Activated naive CD8-positive, alpha-beta T cell treated with anti-CD3 and anti-CD28 coated beads for 36 hours (primary cell): ENCODE data around the gene SOS2. TPM values are rescaled to one million over a fixed set of nuclear protein-coding genes. Genes with fewer than 3 reads are reported as not detected.

ENCODE experiments used
- DNase-seq: peaks from one replicate; pipeline ENCODE4 v3.0.0; 2021
- H3K27ac Mint-ChIP-seq: one replicate; pipeline ENCODE4 v1.8.0; 2022; ENCODE audit warnings: mild to moderate bottlenecking, moderate library complexity, mixed read lengths
- H3K27me3 Mint-ChIP-seq: one replicate; pipeline ENCODE4 v1.8.0; 2022; ENCODE audit warnings: mild to moderate bottlenecking, mixed read lengths
- H3K36me3 Mint-ChIP-seq: one replicate; pipeline ENCODE4 v1.8.0; 2021; ENCODE audit warnings: mild to moderate bottlenecking, mixed read lengths
- H3K4me1 Mint-ChIP-seq: one replicate; pipeline ENCODE4 v1.8.0; 2021; ENCODE audit warnings: mixed read lengths
- H3K4me3 Mint-ChIP-seq: one replicate; pipeline ENCODE4 v1.8.0; 2022; ENCODE audit warnings: mild to moderate bottlenecking, moderate library complexity, mixed read lengths
- H3K9me3 Mint-ChIP-seq: one replicate; pipeline ENCODE4 v1.8.0; 2022; ENCODE audit warnings: mixed read lengths
- total RNA-seq, 2 experiments: library from RNA; stranded (reverse); gene quantifications; one replicate each; pipeline ENCODE4 v1.2.3, GENCODE V29; 2021

Gene SOS2
- total RNA-seq = 10 to 100 TPM; 13.4 to 13.6 TPM

DNA sequence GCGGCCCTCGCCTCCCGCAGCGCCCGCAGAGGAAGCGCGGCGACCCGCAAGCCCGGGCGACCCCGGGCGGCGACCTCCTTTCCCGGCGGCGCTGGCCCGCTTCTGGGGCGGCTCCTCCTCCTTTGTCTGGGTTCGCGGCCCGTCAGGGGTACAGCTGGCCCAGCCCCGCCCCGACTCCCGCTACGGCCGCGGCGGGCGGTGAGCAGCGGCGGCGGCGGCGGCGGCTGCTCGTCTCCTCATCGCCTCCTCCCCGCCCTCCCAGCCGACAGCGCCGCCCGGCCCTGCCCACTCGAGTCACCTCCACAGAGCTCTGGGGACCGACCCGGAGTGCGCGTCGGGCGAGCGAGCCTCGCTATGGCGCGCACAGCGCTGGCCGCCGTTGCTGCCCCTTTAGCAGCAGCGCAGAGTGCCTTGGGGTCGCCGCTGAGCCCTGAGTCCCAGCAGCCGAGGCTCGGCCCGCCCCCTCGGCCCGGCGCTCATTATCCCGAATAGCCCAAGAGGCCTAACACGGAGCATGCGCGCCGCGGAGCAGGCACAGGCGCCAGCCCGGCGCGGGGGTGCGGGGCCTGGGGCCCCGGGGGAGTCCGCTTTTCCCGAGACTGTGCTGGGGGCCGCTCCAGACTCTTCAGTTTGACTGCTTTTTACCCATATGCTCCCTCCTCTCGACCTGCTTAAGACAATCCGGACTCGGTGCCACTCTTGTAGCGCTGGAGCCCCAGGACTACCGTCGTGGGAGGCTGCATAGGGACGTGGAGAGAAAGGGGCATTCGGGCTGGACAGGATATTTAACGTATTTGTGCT, at the start of gene SOS2:
Gene SOS2 (minus strand): TSS at position 104 of the 801 bp plus-strand sequence. CDS start 295 bp downstream, outside the sequence.
- Mint-ChIP-seq H3K4me1 (peaks cover 40% of the 10 kb centered on the region), H3K27ac (peak within 1 kb of the TSS; percentile 92), H3K4me3 (peak within 1 kb of the TSS; percentile 84), H3K27me3 (no peaks in the 10 kb centered on the region), H3K36me3 (peaks cover 17% of the 10 kb centered on the region), H3K9me3 (peaks cover 8% of the 10 kb centered on the region)
- DNase-seq = peak; percentile 86

DNA sequence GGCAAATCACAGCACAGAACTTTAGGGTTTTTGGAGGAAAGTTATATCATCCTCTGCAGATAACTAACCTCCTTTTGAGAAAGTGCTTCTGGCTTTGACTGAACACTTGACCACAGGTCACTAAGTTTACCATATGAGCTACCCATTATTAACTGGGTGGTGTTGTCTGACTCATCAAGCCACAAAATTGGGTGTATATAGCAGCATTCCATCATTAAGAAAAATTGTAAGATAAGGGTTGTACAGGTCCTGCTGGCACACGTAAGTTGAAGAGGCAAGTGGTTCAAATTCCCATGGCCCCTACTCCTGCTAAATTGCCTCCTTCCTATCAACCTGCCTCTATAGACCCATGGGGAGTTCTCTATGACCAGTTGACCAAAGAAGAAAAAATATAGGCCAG, 41.1 kb upstream of the SOS2 start:
- Mint-ChIP-seq H3K4me3 (no peak overlapping the region), H3K27ac (no peak overlapping the region), H3K4me1 (no peaks in the 10 kb centered on the region), H3K36me3 (peaks cover 16% of the 10 kb centered on the region), H3K27me3 (no peaks in the 10 kb centered on the region), H3K9me3 (no peaks in the 10 kb centered on the region)
- DNase-seq = no peak

- no peak overlapping the region for H3K4me3 Mint-ChIP-seq
- no peak for DNase-seq
- no peaks in the 10 kb centered on the region for H3K4me1 Mint-ChIP-seq
- no peaks in the 10 kb centered on the region for H3K27me3 Mint-ChIP-seq
- H3K27ac Mint-ChIP-seq = no peak overlapping the region
- peaks cover 8% of the 10 kb centered on the region for H3K36me3 Mint-ChIP-seq
- no peaks in the 10 kb centered on the region for H3K9me3 Mint-ChIP-seq
These were observed 39.6 kb upstream of the SOS2 start for GRCh38 chr14:50270932-50271331.

DNA sequence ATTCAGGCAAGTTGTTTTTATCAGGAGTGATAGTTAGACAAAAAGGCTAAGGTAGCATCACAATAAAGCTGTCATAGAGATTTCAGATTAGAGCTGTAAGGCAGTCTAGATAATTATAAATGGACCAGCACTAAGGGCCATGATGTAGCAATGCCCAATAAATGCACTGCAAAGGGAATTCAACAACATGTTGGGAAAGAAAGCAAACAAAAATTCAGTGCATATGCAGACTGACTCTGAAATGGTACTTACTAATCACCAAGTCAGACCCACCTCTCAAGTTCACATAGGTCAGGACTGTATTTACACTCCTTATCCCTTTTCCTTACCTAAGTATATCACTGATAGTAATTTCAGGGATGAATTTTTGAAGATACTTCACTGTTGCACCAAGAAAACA, 33.7 kb upstream of the SOS2 start:
- no peak overlapping the region for H3K4me3 Mint-ChIP-seq

GRCh38 chr14:50263321-50263720, 31.9 kb upstream of the SOS2 start:
- Mint-ChIP-seq H3K4me1 (no peaks in the 10 kb centered on the region), H3K4me3 (no peak overlapping the region), H3K27me3 (no peaks in the 10 kb centered on the region), H3K9me3 (no peaks in the 10 kb centered on the region), H3K36me3 (peaks cover 1% of the 10 kb centered on the region), H3K27ac (no peak overlapping the region)
- DNase-seq = no peak

More for the DNA sequence above, 33.7 kb upstream of the SOS2 start:
- Mint-ChIP-seq H3K36me3 (peaks cover 4% of the 10 kb centered on the region), H3K4me1 (no peaks in the 10 kb centered on the region), H3K9me3 (no peaks in the 10 kb centered on the region), H3K27me3 (no peaks in the 10 kb centered on the region), H3K27ac (no peak overlapping the region)
- DNase-seq = no peak

DNA sequence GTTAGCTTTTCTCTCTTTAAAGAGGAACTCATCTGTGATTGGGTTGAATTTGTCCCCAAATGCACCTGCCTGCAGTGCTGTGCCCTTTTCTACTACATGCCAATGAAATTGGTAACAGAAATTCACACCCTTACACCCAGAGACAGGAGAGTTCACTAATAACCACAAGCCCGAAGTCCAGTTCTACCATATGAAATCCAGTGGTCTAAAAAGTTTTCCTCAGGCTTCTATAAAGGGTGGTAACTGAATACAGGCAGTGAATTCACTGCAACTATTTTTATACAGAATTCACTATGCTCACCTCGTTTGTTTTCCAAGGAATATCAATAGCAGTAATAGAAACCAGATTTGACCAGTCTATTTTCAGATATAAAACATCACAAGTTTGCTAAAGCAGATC, 31.5 kb upstream of the SOS2 start:
- H3K9me3 Mint-ChIP-seq = no peaks in the 10 kb centered on the region
- H3K36me3 Mint-ChIP-seq = peaks cover 1% of the 10 kb centered on the region
- H3K4me1 Mint-ChIP-seq = no peaks in the 10 kb centered on the region
- no peak overlapping the region for H3K27ac Mint-ChIP-seq
- H3K4me3 Mint-ChIP-seq = no peak overlapping the region
- no peaks in the 10 kb centered on the region for H3K27me3 Mint-ChIP-seq
- no peak for DNase-seq

DNA sequence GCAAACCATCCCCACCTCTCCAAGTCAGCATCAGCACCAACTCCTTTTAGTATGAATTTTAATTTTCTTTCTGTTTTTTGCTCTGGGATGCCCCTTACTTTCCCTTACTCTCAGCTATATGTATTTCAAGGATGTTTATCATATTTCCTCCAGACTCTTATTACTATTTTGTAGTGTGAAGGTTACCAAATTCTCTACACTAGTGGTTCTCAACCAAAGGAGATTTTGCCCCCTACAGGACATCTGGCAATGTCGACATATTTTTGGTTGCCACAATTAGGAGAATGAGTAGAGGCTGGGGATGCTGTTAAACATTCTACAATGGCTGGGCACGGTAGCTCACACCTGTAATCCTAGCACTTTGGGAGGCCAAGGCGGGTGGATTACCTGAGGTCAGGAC, 29.1 kb upstream of the SOS2 start:
- no peaks in the 10 kb centered on the region for H3K9me3 Mint-ChIP-seq
- H3K36me3 Mint-ChIP-seq = no peaks in the 10 kb centered on the region
- H3K4me3 Mint-ChIP-seq = no peak overlapping the region
- no peak for DNase-seq
- no peak overlapping the region for H3K27ac Mint-ChIP-seq
- H3K4me1 Mint-ChIP-seq = no peaks in the 10 kb centered on the region
- H3K27me3 Mint-ChIP-seq = no peaks in the 10 kb centered on the region

GRCh38 chr14:50260072-50260471, 28.7 kb upstream of the SOS2 start:
- Mint-ChIP-seq H3K9me3 (no peaks in the 10 kb centered on the region), H3K27me3 (no peaks in the 10 kb centered on the region)
- no peak for DNase-seq

DNA sequence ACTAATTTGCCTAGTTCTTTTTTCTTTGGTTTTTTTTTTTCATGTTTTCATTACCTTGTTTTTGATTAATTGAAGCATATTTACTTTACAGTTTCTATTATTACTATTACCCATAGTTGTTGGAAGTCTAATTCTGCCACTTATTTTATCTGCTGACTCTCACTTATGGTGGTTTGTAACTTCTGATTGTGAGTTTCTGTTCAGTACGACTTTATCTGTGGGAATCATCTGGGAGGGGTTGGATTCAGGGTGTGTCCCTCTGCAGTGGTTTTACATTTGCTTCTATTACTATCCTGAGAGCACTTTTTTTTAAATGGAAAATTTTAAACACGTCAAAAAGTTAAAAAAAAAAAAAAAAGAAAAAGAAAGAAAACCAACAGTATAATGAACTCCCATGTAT, 26.4 kb upstream of the SOS2 start:
- H3K4me1 Mint-ChIP-seq = no peaks in the 10 kb centered on the region
- peaks cover 14% of the 10 kb centered on the region for H3K36me3 Mint-ChIP-seq
- H3K27me3 Mint-ChIP-seq = no peaks in the 10 kb centered on the region

More at GRCh38 chr14:50260072-50260471, 28.7 kb upstream of the SOS2 start:
- no peak overlapping the region for H3K4me3 Mint-ChIP-seq
- no peaks in the 10 kb centered on the region for H3K4me1 Mint-ChIP-seq
- no peaks in the 10 kb centered on the region for H3K36me3 Mint-ChIP-seq
- no peak overlapping the region for H3K27ac Mint-ChIP-seq

GRCh38 chr14:50254248-50254647, 22.9 kb upstream of the SOS2 start:
- DNase-seq = no peak
- peaks cover 30% of the 10 kb centered on the region for H3K36me3 Mint-ChIP-seq
- peaks cover 5% of the 10 kb centered on the region for H3K9me3 Mint-ChIP-seq
- no peak overlapping the region for H3K27ac Mint-ChIP-seq
- H3K4me3 Mint-ChIP-seq = no peak overlapping the region
- no peaks in the 10 kb centered on the region for H3K27me3 Mint-ChIP-seq
- no peaks in the 10 kb centered on the region for H3K4me1 Mint-ChIP-seq

More for the DNA sequence above, 26.4 kb upstream of the SOS2 start:
- Mint-ChIP-seq H3K27ac (no peak overlapping the region), H3K9me3 (peaks cover 3% of the 10 kb centered on the region), H3K4me3 (no peak overlapping the region)
- no peak for DNase-seq

DNA sequence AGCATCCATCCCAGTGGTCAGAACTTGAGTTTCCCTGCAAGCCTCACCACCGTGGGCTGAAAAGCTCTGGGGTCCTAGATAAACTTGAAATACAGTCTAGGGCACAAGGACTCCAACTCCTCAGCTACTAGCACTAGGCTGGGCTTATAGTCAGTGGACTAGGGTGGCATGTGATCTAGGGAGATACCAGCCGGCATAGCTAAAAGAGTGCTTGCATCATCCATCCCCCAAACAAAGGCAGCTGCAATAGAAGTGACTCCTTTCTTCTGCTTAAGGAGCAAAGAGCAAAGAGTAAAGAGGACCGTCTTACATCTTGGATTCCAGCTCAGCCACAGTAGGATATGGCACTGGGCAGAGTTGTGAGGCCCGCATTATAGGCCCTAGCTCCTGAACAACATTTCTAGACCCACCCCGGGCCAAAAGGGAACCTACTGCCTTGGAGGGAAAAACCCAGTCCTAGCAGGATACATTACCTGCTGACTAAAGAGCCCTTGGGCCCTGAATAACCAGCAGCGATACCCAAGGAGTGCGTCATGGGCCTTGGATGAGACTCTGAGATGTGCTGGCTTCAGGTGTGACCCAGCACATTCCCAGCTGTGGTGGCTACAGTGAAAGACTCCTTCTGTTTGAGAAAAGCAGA, 17.9 kb upstream of the SOS2 start:
- Mint-ChIP-seq H3K27me3 (no peaks in the 10 kb centered on the region), H3K36me3 (peaks cover 31% of the 10 kb centered on the region), H3K4me3 (no peak overlapping the region), H3K27ac (no peak overlapping the region), H3K9me3 (peaks cover 5% of the 10 kb centered on the region), H3K4me1 (no peaks in the 10 kb centered on the region)
- DNase-seq = no peak

DNA sequence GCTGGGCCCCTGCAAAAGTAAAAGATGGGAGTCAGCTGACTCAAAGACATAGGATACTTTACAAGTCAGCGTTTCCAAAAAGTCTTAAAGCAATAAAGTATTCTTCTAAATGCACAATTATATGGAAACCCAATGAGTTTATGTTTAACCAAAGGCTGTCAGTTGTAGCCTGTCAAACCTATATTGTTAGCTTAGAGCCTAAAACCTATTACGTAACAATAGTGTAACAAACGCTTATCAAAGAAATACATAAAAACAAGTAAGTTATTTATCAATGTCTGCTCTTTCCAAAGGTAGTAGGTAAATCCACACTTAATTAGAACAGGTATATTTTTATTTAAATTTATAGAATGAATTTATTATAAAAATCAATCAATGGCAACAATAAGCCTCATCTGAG, 15.9 kb upstream of the SOS2 start:
- H3K36me3 Mint-ChIP-seq = peaks cover 15% of the 10 kb centered on the region
- H3K4me3 Mint-ChIP-seq = no peak overlapping the region
- DNase-seq = no peak
- H3K4me1 Mint-ChIP-seq = no peaks in the 10 kb centered on the region
- H3K9me3 Mint-ChIP-seq = no peaks in the 10 kb centered on the region
- H3K27me3 Mint-ChIP-seq = no peaks in the 10 kb centered on the region
- no peak overlapping the region for H3K27ac Mint-ChIP-seq

DNA sequence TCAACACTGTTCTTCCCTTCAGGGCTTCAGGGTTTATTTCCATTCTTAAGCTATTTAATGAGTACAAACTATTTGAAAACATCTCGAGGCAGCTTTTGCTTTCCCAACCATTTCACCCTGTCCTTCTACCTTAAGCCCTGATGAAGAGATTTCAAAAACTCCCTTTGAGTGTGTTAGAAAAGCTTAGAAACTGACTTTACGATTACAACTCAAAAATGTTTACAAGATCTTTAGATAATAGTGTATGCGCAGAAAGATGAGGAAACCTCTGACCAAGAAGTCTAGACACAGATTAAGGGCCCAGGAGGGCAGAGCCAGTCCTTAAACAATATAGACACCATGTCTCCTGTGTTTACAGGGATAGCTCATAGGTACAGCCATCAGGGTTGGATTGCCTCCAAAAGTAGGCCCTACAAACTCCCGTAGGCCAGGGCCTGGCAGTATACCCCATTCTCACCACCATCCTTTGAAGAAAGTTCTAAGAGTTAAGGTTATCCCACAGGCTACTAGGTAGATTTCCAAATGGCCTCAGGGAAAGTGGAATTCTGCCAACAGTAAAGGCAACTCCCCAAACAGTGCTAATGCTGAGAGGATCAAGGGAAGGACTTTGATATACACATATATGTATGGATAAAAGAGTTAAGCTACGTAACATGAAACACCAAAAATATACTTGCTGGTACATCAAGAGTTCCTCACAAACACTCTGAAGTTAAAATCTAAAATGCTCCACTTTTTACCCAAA, 11.4 kb upstream of the SOS2 start:
- Mint-ChIP-seq H3K4me1 (no peaks in the 10 kb centered on the region), H3K9me3 (no peaks in the 10 kb centered on the region), H3K36me3 (peaks cover 2% of the 10 kb centered on the region), H3K27ac (no peak overlapping the region), H3K4me3 (no peak overlapping the region), H3K27me3 (no peaks in the 10 kb centered on the region)
- no peak for DNase-seq

DNA sequence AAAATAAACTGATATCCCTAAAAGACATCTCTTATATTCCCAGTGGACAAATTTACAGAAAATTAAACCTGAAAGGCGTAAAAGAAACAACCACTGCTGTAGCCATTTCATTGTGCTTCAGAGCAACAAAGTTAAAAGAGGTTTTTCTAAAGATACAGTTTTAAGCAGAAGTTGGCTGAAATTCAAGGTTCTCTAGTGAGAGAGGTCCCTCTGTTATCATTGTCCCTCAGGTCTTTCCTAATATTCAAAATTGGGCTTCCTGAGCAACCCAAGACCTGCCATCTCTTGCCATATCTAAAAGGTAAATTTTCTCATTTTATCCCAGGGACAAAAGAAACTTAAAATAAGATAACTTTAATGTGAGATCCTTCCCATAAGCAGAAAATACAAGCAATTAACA, 10.7 kb upstream of the SOS2 start:
- H3K4me3 Mint-ChIP-seq = no peak overlapping the region
- H3K4me1 Mint-ChIP-seq = no peaks in the 10 kb centered on the region
- H3K27ac Mint-ChIP-seq = no peak overlapping the region
- no peaks in the 10 kb centered on the region for H3K27me3 Mint-ChIP-seq
- H3K9me3 Mint-ChIP-seq = no peaks in the 10 kb centered on the region
- DNase-seq = no peak
- peaks cover 2% of the 10 kb centered on the region for H3K36me3 Mint-ChIP-seq

DNA sequence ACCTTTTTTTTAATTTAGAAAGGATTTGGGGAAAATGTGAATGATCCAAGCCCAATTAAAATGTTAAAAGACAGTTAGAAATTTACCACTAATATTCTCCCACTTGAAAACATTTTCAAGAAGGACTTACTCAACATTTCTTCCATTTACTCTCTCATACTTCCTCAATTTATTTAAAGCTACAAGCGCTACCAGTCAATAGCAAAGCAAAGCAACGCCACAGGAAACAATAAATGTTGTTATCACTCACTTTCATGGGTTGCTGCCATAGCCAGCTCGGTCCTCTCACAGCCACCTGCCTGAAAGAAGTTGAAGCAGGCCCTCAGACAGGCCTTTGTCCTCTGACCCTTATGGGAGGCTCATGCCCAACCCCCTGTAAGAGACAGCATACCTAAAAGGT, 6.0 kb upstream of the SOS2 start:
- H3K4me3 Mint-ChIP-seq = no peak overlapping the region
- no peaks in the 10 kb centered on the region for H3K27me3 Mint-ChIP-seq
- H3K9me3 Mint-ChIP-seq = peaks cover 5% of the 10 kb centered on the region
- DNase-seq = no peak
- H3K4me1 Mint-ChIP-seq = peaks cover 12% of the 10 kb centered on the region
- peaks cover 9% of the 10 kb centered on the region for H3K36me3 Mint-ChIP-seq
- no peak overlapping the region for H3K27ac Mint-ChIP-seq
